PC-9 (cell line): Measurements from ENCODE around the gene TRPC4AP. TPM values are rescaled to one million over a fixed set of nuclear protein-coding genes. Genes with fewer than 3 reads are reported as not detected.

ENCODE experiments used
- BruUV-seq: library from RNA; stranded (reverse); fragments of 400-500 nt; replicated peaks from 2 replicates; lab custom pipeline; 2021; lab: Mats Ljungman, UMichigan
- CTCF ChIA-PET: fragments of 300-600 bp; sonication (Branson Sonifier 250); formaldehyde crosslinking; loops from one replicate; lab custom pipeline; 2022; ENCODE audit warnings: antibody characterized with exemption; lab: Charles Lee
- POLR2A ChIA-PET: fragments of 300-600 bp; sonication (Branson Sonifier 250); formaldehyde crosslinking; loops from one replicate; lab custom pipeline; 2022; ENCODE audit warnings: antibody characterized with exemption; ENCODE audit not compliant: unreplicated experiment; lab: Charles Lee
- DNase-seq, 2 experiments: peaks; one replicate each; pipeline versions ENCODE4 v3.0.0 to v3.0.0-alpha.2; 2015 to 2022; ENCODE audit warnings: mixed read lengths in 1 of 2
- H2AFZ ChIP-seq: fragments of 200-600 bp; sonication (generic); 2 replicates; pipeline ENCODE4 v1.8.1; 2017; ENCODE audit warnings: antibody characterized with exemption
- H3F3A ChIP-seq: fragments of 200-600 bp; sonication (generic); 2 replicates; pipeline ENCODE4 v1.8.1; 2017; ENCODE audit warnings: antibody characterized with exemption, mild to moderate bottlenecking, low read depth; ENCODE audit not compliant: insufficient read depth
- H3K27ac ChIP-seq: fragments of 200-600 bp; sonication (generic); 2 replicates; pipeline ENCODE4 v1.6.1; 2016; ENCODE audit warnings: mixed run types
- H3K27me3 ChIP-seq: fragments of 200-600 bp; sonication (generic); 2 replicates; pipeline ENCODE4 v1.6.1; 2016; ENCODE audit warnings: low read depth, mixed run types; ENCODE audit not compliant: insufficient read depth
- H3K36me3 ChIP-seq: fragments of 200-600 bp; sonication (generic); 2 replicates; pipeline ENCODE4 v1.6.1; 2016; ENCODE audit warnings: low read depth, mixed run types
- H3K4me1 ChIP-seq: fragments of 200-600 bp; sonication (generic); replicated peaks from 2 replicates; pipeline ENCODE4 v1.6.1; 2016; ENCODE audit warnings: mixed run types; ENCODE audit not compliant: insufficient read depth
- H3K4me2 ChIP-seq: fragments of 200-600 bp; sonication (generic); 2 replicates; pipeline ENCODE4 v1.6.1; 2017; ENCODE audit warnings: mixed run types
- H3K4me3 ChIP-seq: fragments of 200-600 bp; sonication (generic); 2 replicates; pipeline ENCODE4 v1.6.1; 2016; ENCODE audit warnings: mixed run types
- H3K79me2 ChIP-seq: fragments of 200-600 bp; sonication (generic); 2 replicates; pipeline ENCODE4 v1.6.1; 2017; ENCODE audit warnings: low read depth, mixed run types
- H3K9me2 ChIP-seq: fragments of 200-600 bp; sonication (generic); 2 replicates; pipeline ENCODE4 v1.8.1; 2017; ENCODE audit warnings: mild to moderate bottlenecking; ENCODE audit not compliant: insufficient read depth
- H3K9me3 ChIP-seq: fragments of 200-600 bp; sonication (generic); 2 replicates; pipeline ENCODE4 v1.8.1; 2016; ENCODE audit warnings: low read depth; ENCODE audit not compliant: insufficient read depth
- H4K20me1 ChIP-seq: fragments of 200-600 bp; sonication (generic); 2 replicates; pipeline ENCODE4 v1.8.1; 2017; ENCODE audit not compliant: insufficient read depth
- EZH2 ChIP-seq: fragments of 200-600 bp; sonication (generic); IDR thresholded peaks from 2 replicates; pipeline ENCODE4 v1.8.0; 2017; ENCODE audit warnings: antibody characterized with exemption, low read depth
- intact Hi-C: fragments of 100-400 bp; cut with micrococcal nuclease; formaldehyde crosslinking; loops from one replicate; pipeline ENCODE4 v1.10.0; 2022; ENCODE audit not compliant: unreplicated experiment
- total RNA-seq: library from RNA; stranded (reverse); gene quantifications from 2 replicates; pipeline ENCODE4 v1.2.3, GENCODE V29; 2021
- TF ChIP-seq, protein P1 (sequence below): fragments of 200-600 bp; sonication (generic); conservative IDR thresholded peaks from 2 replicates; pipeline ENCODE4 v1.6.1; 2017; ENCODE audit warnings: mixed run types, antibody characterized with exemption, mild to moderate bottlenecking, moderate library complexity

Gene TRPC4AP
- total RNA-seq, 1 experiment from 2014 or later = 51.0 TPM

DNA sequence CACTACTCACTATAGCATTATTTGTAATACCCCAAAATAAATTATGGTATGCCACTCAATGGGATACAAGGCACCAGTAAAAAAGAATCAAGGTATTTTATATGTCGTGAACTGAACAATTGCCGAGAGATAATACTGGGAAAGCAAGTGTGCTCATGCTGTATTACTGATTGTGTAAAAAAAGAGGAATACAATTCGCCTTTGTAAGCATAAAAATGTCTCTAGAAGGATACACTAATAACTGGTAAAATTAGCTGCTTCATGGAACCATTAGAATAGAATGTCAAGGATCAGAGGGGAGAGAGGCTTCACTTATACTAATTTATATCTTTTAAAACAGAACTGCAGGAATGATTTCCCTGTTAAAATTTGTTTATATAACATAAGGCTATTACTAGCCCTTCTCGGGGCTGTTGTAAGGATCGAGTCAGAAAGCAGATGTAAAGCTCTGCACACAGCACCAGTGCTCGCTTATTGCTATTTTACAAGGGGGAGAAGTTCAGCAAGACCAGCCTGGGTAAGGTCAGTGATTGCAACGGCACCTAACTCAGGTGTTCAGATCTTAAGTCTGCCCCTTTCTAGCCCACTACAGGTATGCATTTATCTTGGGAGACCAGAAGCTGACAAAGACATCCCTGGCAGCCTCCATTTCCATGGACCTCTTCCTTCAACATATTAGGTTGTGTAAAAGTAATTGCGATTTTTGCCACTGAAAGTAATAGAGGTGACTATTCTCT lies 75.3 kb downstream of the TRPC4AP start:
- H3K4me1 ChIP-seq = no peaks in the 10 kb centered on the region
- intact Hi-C loops = no loop called here
- no peak for DNase-seq
- POLR2A ChIA-PET = interaction anchor here (0.5 to 0.7 kb wide), 4 partner anchors 11 to 297 kb away, joined by 4 to 6 read pairs (median 5); no protein-coding TSS in a partner anchor
- 0 out of 2 replicates have a peak, but pooled peaks cover 4% of the 10 kb centered on the region for H4K20me1 ChIP-seq
- BruUV-seq = no TSS peak
- H2AFZ ChIP-seq = no peak overlapping the region
- CTCF ChIA-PET = no interaction called here
- peaks cover 10% of the 10 kb centered on the region; the same call in 1 of the 2 replicates for H3K36me3 ChIP-seq
- H3F3A ChIP-seq = no peaks in the 10 kb centered on the region; the same call in 1 of the 2 replicates
- TF ChIP-seq, protein P1, sequence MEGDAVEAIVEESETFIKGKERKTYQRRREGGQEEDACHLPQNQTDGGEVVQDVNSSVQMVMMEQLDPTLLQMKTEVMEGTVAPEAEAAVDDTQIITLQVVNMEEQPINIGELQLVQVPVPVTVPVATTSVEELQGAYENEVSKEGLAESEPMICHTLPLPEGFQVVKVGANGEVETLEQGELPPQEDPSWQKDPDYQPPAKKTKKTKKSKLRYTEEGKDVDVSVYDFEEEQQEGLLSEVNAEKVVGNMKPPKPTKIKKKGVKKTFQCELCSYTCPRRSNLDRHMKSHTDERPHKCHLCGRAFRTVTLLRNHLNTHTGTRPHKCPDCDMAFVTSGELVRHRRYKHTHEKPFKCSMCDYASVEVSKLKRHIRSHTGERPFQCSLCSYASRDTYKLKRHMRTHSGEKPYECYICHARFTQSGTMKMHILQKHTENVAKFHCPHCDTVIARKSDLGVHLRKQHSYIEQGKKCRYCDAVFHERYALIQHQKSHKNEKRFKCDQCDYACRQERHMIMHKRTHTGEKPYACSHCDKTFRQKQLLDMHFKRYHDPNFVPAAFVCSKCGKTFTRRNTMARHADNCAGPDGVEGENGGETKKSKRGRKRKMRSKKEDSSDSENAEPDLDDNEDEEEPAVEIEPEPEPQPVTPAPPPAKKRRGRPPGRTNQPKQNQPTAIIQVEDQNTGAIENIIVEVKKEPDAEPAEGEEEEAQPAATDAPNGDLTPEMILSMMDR = no peak
- no peak for TF ChIP-seq EZH2
- H3K9me3 ChIP-seq = no peaks in the 10 kb centered on the region
- no peaks in the 10 kb centered on the region for H3K9me2 ChIP-seq
- no peaks in the 10 kb centered on the region for H3K27me3 ChIP-seq
- H3K4me2 ChIP-seq = no peak overlapping the region
- no peak overlapping the region for H3K4me3 ChIP-seq
- no peak overlapping the region for H3K27ac ChIP-seq
- H3K79me2 ChIP-seq = no peaks in the 10 kb centered on the region

DNA sequence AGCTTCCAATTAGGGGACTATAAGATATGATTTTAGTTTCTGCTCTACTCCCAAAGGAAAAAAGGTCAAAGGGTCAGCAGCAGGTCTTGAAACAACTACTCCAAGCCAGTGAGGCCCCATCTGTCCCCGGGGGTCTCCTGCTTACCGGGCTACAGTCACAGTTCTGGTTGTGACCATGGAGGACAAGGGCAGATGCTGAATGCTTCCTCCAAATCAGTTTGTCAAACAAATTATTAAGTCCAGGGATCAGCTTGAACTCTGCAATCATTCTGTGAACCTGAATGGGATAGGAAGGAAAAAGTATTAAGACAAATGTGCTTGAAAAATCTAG lies 76.8 kb downstream of the TRPC4AP start:
- H3K9me3 ChIP-seq = no peaks in the 10 kb centered on the region
- peaks cover 3% of the 10 kb centered on the region; the same call in 1 of the 2 replicates for H3F3A ChIP-seq
- H3K4me3 ChIP-seq = no peak overlapping the region
- ChIA-PET CTCF (no interaction called here), POLR2A (no interaction called here)
- BruUV-seq = no TSS peak
- H3K79me2 ChIP-seq = no peaks in the 10 kb centered on the region
- peaks cover 12% of the 10 kb centered on the region; the same call in 1 of the 2 replicates for H3K36me3 ChIP-seq
- DNase-seq = no peak
- H3K27ac ChIP-seq = no peak overlapping the region
- no peak overlapping the region for H3K4me2 ChIP-seq
- intact Hi-C loops = no loop called here
- TF ChIP-seq, protein P1 = no peak
- no peak for TF ChIP-seq EZH2
- H3K9me2 ChIP-seq = no peaks in the 10 kb centered on the region
- H4K20me1 ChIP-seq = 0 out of 2 replicates have a peak, but pooled peaks cover 4% of the 10 kb centered on the region
- H3K27me3 ChIP-seq = no peaks in the 10 kb centered on the region
- no peak overlapping the region for H2AFZ ChIP-seq
- no peaks in the 10 kb centered on the region for H3K4me1 ChIP-seq

DNA sequence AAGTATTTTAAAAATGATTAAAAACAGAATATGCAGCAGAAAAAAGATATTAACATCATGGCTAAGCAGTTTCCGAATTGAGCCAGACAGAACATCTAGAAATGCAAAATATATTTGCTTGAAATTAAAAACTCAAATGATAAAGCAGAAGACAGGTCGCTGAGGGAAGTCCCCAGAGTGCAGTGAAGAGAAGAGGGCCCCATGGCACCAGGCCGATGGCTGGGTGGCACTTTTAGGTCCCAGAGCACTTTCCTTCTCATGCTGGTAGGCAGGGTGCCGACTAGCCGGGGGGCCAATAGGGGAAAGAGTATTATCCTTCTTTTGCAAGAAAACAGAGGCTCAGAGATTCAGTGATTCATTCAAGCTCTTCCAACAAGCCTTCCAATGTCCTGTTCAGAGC lies 78.1 kb downstream of the TRPC4AP start:
- TF ChIP-seq, protein P1 = no peak
- no peak for TF ChIP-seq EZH2
- Histone ChIP-seq H4K20me1 (0 out of 2 replicates have a peak, but pooled peaks cover 4% of the 10 kb centered on the region), H3K4me1 (no peaks in the 10 kb centered on the region), H3K27ac (no peak overlapping the region), H3K9me3 (no peaks in the 10 kb centered on the region), H3K36me3 (peaks cover 12% of the 10 kb centered on the region; the same call in 1 of the 2 replicates), H3K4me3 (no peak overlapping the region), H3K9me2 (no peaks in the 10 kb centered on the region), H2AFZ (no peak overlapping the region), H3K4me2 (no peak overlapping the region), H3F3A (peaks cover 3% of the 10 kb centered on the region; the same call in 1 of the 2 replicates), H3K79me2 (no peaks in the 10 kb centered on the region), H3K27me3 (no peaks in the 10 kb centered on the region)
- intact Hi-C loops = no loop called here
- ChIA-PET CTCF (interaction anchor here (0.6 kb wide), 3 partner anchors 8 to 250 kb away, joined by 3 to 9 read pairs (median 6); partner anchors contain the start of gene ACSS2), POLR2A (no interaction called here)
- DNase-seq = no peak
- BruUV-seq = no TSS peak
